T-helper 17 cell (primary cell): ENCODE data around the gene SPDYE17. TPM values are rescaled to one million over a fixed set of nuclear protein-coding genes. Genes with fewer than 3 reads are reported as not detected.
A peak's percentile ranks its signal among the peaks of the same experiment; 100 is the strongest.
"Not testable (repeated sequence)": the region's sequence is repeated elsewhere in the genome, so short reads cannot be mapped to it uniquely, and the experiment has no call there.

Experiments used
- ATAC-seq: fragments of 150-1000 bp; cut with Tn5 transposase; 2 replicates; pipeline ENCODE4 v1.10.0; 2021; ENCODE audit warnings: mild to moderate bottlenecking, moderate library complexity
- DNase-seq, 3 donors: peaks; one replicate each; pipeline versions ENCODE4 v3.0.0 to v3.0.0-alpha.2; 2020 to 2021
- H3K9me3 ChIP-seq: one replicate; pipeline ENCODE4 v1.7.0; 2013; ENCODE audit warnings: low read length, mild to moderate bottlenecking; ENCODE audit not compliant: control insufficient read depth, poor library complexity, severe bottlenecking
- H3K27ac Mint-ChIP-seq: one replicate; pipeline ENCODE4 v1.8.0; 2022; ENCODE audit warnings: mild to moderate bottlenecking, moderate library complexity, mixed read lengths
- H3K27me3 Mint-ChIP-seq: one replicate; pipeline ENCODE4 v1.8.0; 2022; ENCODE audit warnings: mixed read lengths
- H3K36me3 Mint-ChIP-seq: one replicate; pipeline ENCODE4 v1.8.0; 2022; ENCODE audit warnings: low read depth, mixed read lengths
- H3K4me1 Mint-ChIP-seq: one replicate; pipeline ENCODE4 v1.8.0; 2022; ENCODE audit warnings: mild to moderate bottlenecking, mixed read lengths
- H3K4me3 Mint-ChIP-seq: one replicate; pipeline ENCODE4 v1.8.0; 2022; ENCODE audit warnings: mild to moderate bottlenecking, moderate library complexity, mixed read lengths
- total RNA-seq, 4 donors: library from RNA in 2 of 4; stranded (reverse) in 2 of 4; gene quantifications; one replicate each; pipeline ENCODE4 v1.2.3 and lab custom pipeline; 2022 to 2026

SPDYE17 gene
- total RNA-seq, 2 donors from 2014 or later = not detected

GRCh38 chr7:76993831-76994230 is 38.3 kb downstream of the SPDYE17 start:
- DNase-seq, H3K9me3 ChIP-seq, H3K36me3 Mint-ChIP-seq, ATAC-seq, H3K4me1 Mint-ChIP-seq, H3K27me3 Mint-ChIP-seq, H3K4me3 Mint-ChIP-seq, H3K27ac Mint-ChIP-seq: not testable (repeated sequence)

- not testable (repeated sequence) for DNase-seq, H3K36me3 Mint-ChIP-seq, H3K9me3 ChIP-seq, H3K4me3 Mint-ChIP-seq, H3K27ac Mint-ChIP-seq, H3K27me3 Mint-ChIP-seq, H3K4me1 Mint-ChIP-seq, ATAC-seq
Observed at GRCh38 chr7:76992871-76993270, 39.3 kb downstream of the SPDYE17 start.

- H3K27me3 Mint-ChIP-seq, H3K4me1 Mint-ChIP-seq, DNase-seq, H3K36me3 Mint-ChIP-seq, H3K4me3 Mint-ChIP-seq, H3K27ac Mint-ChIP-seq, H3K9me3 ChIP-seq, ATAC-seq: not testable (repeated sequence)
Observed at GRCh38 chr7:76992204-76992603, 40.0 kb downstream of the SPDYE17 start.

GRCh38 chr7:76990202-76990601 is 42.0 kb downstream of the SPDYE17 start:
- H3K27ac Mint-ChIP-seq, ATAC-seq, H3K36me3 Mint-ChIP-seq, H3K9me3 ChIP-seq, DNase-seq, H3K4me3 Mint-ChIP-seq, H3K27me3 Mint-ChIP-seq, H3K4me1 Mint-ChIP-seq: not testable (repeated sequence)

- H3K4me3 Mint-ChIP-seq, H3K27ac Mint-ChIP-seq, DNase-seq, H3K36me3 Mint-ChIP-seq, H3K27me3 Mint-ChIP-seq, ATAC-seq, H3K9me3 ChIP-seq, H3K4me1 Mint-ChIP-seq: not testable (repeated sequence)
Observed at GRCh38 chr7:76985924-76986717, 46.0 kb downstream of the SPDYE17 start.

- H3K9me3 ChIP-seq, H3K4me3 Mint-ChIP-seq, H3K27me3 Mint-ChIP-seq, DNase-seq, H3K27ac Mint-ChIP-seq, H3K4me1 Mint-ChIP-seq, H3K36me3 Mint-ChIP-seq: not testable (repeated sequence)
- peak; percentile 93 for ATAC-seq
Observed at GRCh38 chr7:76984784-76985136, 47.4 kb downstream of the SPDYE17 start.

GRCh38 chr7:76983937-76984783 is 48.0 kb downstream of the SPDYE17 start:
- DNase-seq, H3K27me3 Mint-ChIP-seq, H3K4me3 Mint-ChIP-seq, H3K27ac Mint-ChIP-seq, H3K36me3 Mint-ChIP-seq, H3K9me3 ChIP-seq, H3K4me1 Mint-ChIP-seq: not testable (repeated sequence)
- ATAC-seq = peak; percentile 45

- H3K4me1 Mint-ChIP-seq, H3K4me3 Mint-ChIP-seq, H3K27me3 Mint-ChIP-seq, DNase-seq, ATAC-seq, H3K27ac Mint-ChIP-seq, H3K36me3 Mint-ChIP-seq, H3K9me3 ChIP-seq: not testable (repeated sequence)
Observed at GRCh38 chr7:76983333-76983732, 48.8 kb downstream of the SPDYE17 start.

GRCh38 chr7:76982501-76982900 is 49.7 kb downstream of the SPDYE17 start:
- H3K4me1 Mint-ChIP-seq, H3K27me3 Mint-ChIP-seq, DNase-seq, H3K4me3 Mint-ChIP-seq, ATAC-seq, H3K36me3 Mint-ChIP-seq, H3K9me3 ChIP-seq, H3K27ac Mint-ChIP-seq: not testable (repeated sequence)

- DNase-seq, H3K36me3 Mint-ChIP-seq, ATAC-seq, H3K27me3 Mint-ChIP-seq, H3K9me3 ChIP-seq, H3K4me1 Mint-ChIP-seq, H3K4me3 Mint-ChIP-seq, H3K27ac Mint-ChIP-seq: not testable (repeated sequence)
Observed at GRCh38 chr7:76981187-76981970, 50.8 kb downstream of the SPDYE17 start.

- not testable (repeated sequence) for DNase-seq, H3K36me3 Mint-ChIP-seq, H3K4me3 Mint-ChIP-seq, H3K27ac Mint-ChIP-seq, H3K9me3 ChIP-seq, ATAC-seq, H3K4me1 Mint-ChIP-seq, H3K27me3 Mint-ChIP-seq
Observed at GRCh38 chr7:76980576-76980975, 51.6 kb downstream of the SPDYE17 start.

GRCh38 chr7:76977761-76978367 is 54.3 kb downstream of the SPDYE17 start:
- H3K36me3 Mint-ChIP-seq, H3K4me3 Mint-ChIP-seq, H3K9me3 ChIP-seq, H3K4me1 Mint-ChIP-seq, H3K27ac Mint-ChIP-seq, ATAC-seq, DNase-seq, H3K27me3 Mint-ChIP-seq: not testable (repeated sequence)
